Activated CD4-positive, alpha-beta memory T cell treated with anti-CD3 and anti-CD28 coated beads, Interleukin-2, amount 10 ng/mL, durations not matched to agents 7 days and 5 days (primary cell): Measurements from ENCODE around the gene CHGA. TPM values are rescaled to one million over a fixed set of nuclear protein-coding genes. Genes with fewer than 3 reads are reported as not detected.

Experiments
- CTCF ChIA-PET: fragments of 350-600 bp; sonication (Branson Sonifier 250); formaldehyde crosslinking; loops from one replicate; lab custom pipeline; 2021; ENCODE audit warnings: antibody characterized with exemption, inconsistent platforms; lab: Charles Lee
- POLR2A ChIA-PET: fragments of 350-600 bp; sonication (Branson Sonifier 250); formaldehyde crosslinking; loops from one replicate; lab custom pipeline; 2021; ENCODE audit warnings: antibody characterized with exemption; lab: Charles Lee
- DNase-seq: peaks from one replicate; pipeline ENCODE4 v3.0.0-alpha.2; 2020
- H3K27ac Mint-ChIP-seq: one replicate; pipeline ENCODE4 v1.8.0; 2021; ENCODE audit warnings: mild to moderate bottlenecking, mixed read lengths
- H3K27me3 Mint-ChIP-seq: one replicate; pipeline ENCODE4 v1.8.0; 2021; ENCODE audit warnings: mixed read lengths
- H3K36me3 Mint-ChIP-seq: one replicate; pipeline ENCODE4 v1.8.0; 2021; ENCODE audit warnings: low read depth, mixed read lengths
- H3K4me1 Mint-ChIP-seq: one replicate; pipeline ENCODE4 v1.8.0; 2021; ENCODE audit warnings: mixed read lengths
- H3K4me3 Mint-ChIP-seq: one replicate; pipeline ENCODE4 v1.8.0; 2021; ENCODE audit warnings: mild to moderate bottlenecking, mixed read lengths
- H3K9me3 Mint-ChIP-seq: one replicate; pipeline ENCODE4 v1.8.0; 2021; ENCODE audit warnings: mixed read lengths
- total RNA-seq, 2 experiments: library from RNA; stranded (reverse); gene quantifications; one replicate each; pipeline ENCODE4 v1.2.3, GENCODE V29; 2021

The CHGA gene
- total RNA-seq = not detected

GRCh38 chr14:92922883-92923743 is at the start of gene CHGA:
CHGA (plus strand) TSS chr14:92923150; CDS start chr14:92923360, 210 bp downstream.
- H3K4me1 Mint-ChIP-seq = peaks cover 3% of the 10 kb centered on the region
- peak; percentile 55 for DNase-seq
- H3K4me3 Mint-ChIP-seq = no peak within 1 kb of the TSS
- ChIA-PET POLR2A (no interaction called here), CTCF (no interaction called here)
- H3K36me3 Mint-ChIP-seq = no peaks in the 10 kb centered on the region
- no peak within 1 kb of the TSS for H3K27ac Mint-ChIP-seq
- peaks cover 20% of the 10 kb centered on the region for H3K27me3 Mint-ChIP-seq
- no peaks in the 10 kb centered on the region for H3K9me3 Mint-ChIP-seq

- H3K4me1 Mint-ChIP-seq = no peaks in the 10 kb centered on the region
- H3K9me3 Mint-ChIP-seq = no peaks in the 10 kb centered on the region
- no peak overlapping the region for H3K27ac Mint-ChIP-seq
- H3K27me3 Mint-ChIP-seq = peaks cover 28% of the 10 kb centered on the region
- no peak overlapping the region for H3K4me3 Mint-ChIP-seq
- POLR2A ChIA-PET = no interaction called here
- no peaks in the 10 kb centered on the region for H3K36me3 Mint-ChIP-seq
- CTCF ChIA-PET = no interaction called here
- DNase-seq = no peak
Observed at GRCh38 chr14:92874962-92875661, 47.8 kb upstream of the CHGA start.

- peaks cover 35% of the 10 kb centered on the region for H3K27me3 Mint-ChIP-seq
- H3K36me3 Mint-ChIP-seq = no peaks in the 10 kb centered on the region
- no peaks in the 10 kb centered on the region for H3K9me3 Mint-ChIP-seq
- ChIA-PET CTCF (no interaction called here), POLR2A (no interaction called here)
- no peaks in the 10 kb centered on the region for H3K4me1 Mint-ChIP-seq
- H3K4me3 Mint-ChIP-seq = no peak overlapping the region
- H3K27ac Mint-ChIP-seq = no peak overlapping the region
- DNase-seq = no peak
Observed at GRCh38 chr14:92877757-92878431, 45.1 kb upstream of the CHGA start.

- H3K27ac Mint-ChIP-seq = no peak overlapping the region
- POLR2A ChIA-PET = no interaction called here
- H3K4me1 Mint-ChIP-seq = no peaks in the 10 kb centered on the region
- H3K36me3 Mint-ChIP-seq = no peaks in the 10 kb centered on the region
- peaks cover 39% of the 10 kb centered on the region for H3K27me3 Mint-ChIP-seq
- CTCF ChIA-PET = no interaction called here
- H3K9me3 Mint-ChIP-seq = no peaks in the 10 kb centered on the region
- DNase-seq = no peak
- no peak overlapping the region for H3K4me3 Mint-ChIP-seq
Observed at GRCh38 chr14:92880351-92880750, 42.6 kb upstream of the CHGA start.

GRCh38 chr14:92880851-92881250 is 42.1 kb upstream of the CHGA start:
- H3K27ac Mint-ChIP-seq = no peak overlapping the region
- POLR2A ChIA-PET = no interaction called here
- H3K27me3 Mint-ChIP-seq = peaks cover 39% of the 10 kb centered on the region
- no peaks in the 10 kb centered on the region for H3K9me3 Mint-ChIP-seq
- no peaks in the 10 kb centered on the region for H3K36me3 Mint-ChIP-seq
- CTCF ChIA-PET = no interaction called here
- DNase-seq = no peak
- H3K4me1 Mint-ChIP-seq = no peaks in the 10 kb centered on the region
- H3K4me3 Mint-ChIP-seq = no peak overlapping the region

- no peak overlapping the region for H3K27ac Mint-ChIP-seq
- no peak overlapping the region for H3K4me3 Mint-ChIP-seq
- no peaks in the 10 kb centered on the region for H3K9me3 Mint-ChIP-seq
- H3K4me1 Mint-ChIP-seq = no peaks in the 10 kb centered on the region
- H3K27me3 Mint-ChIP-seq = peaks cover 29% of the 10 kb centered on the region
- CTCF ChIA-PET = no interaction called here
- no peaks in the 10 kb centered on the region for H3K36me3 Mint-ChIP-seq
- POLR2A ChIA-PET = no interaction called here
- DNase-seq = no peak
Observed at GRCh38 chr14:92883066-92883465, 39.9 kb upstream of the CHGA start.

- Mint-ChIP-seq H3K27me3 (peaks cover 25% of the 10 kb centered on the region), H3K4me1 (no peaks in the 10 kb centered on the region), H3K9me3 (no peaks in the 10 kb centered on the region), H3K4me3 (no peak overlapping the region), H3K27ac (no peak overlapping the region), H3K36me3 (no peaks in the 10 kb centered on the region)
- ChIA-PET CTCF (interaction anchor here (0.7 kb wide), 1 partner anchor 282 kb away, joined by 3 read pairs; no protein-coding TSS in a partner anchor), POLR2A (no interaction called here)
- no peak for DNase-seq
Observed at GRCh38 chr14:92884410-92884809, 38.5 kb upstream of the CHGA start.

- Mint-ChIP-seq H3K36me3 (no peaks in the 10 kb centered on the region), H3K4me1 (no peaks in the 10 kb centered on the region), H3K27ac (no peak overlapping the region), H3K4me3 (no peak overlapping the region), H3K27me3 (peaks cover 22% of the 10 kb centered on the region), H3K9me3 (no peaks in the 10 kb centered on the region)
- no peak for DNase-seq
- ChIA-PET POLR2A (no interaction called here), CTCF (interaction anchor here (0.7 to 1.5 kb wide), 2 partner anchors 11 to 281 kb away, joined by 3 read pairs; no protein-coding TSS in a partner anchor)
Observed at GRCh38 chr14:92885279-92886061, 37.5 kb upstream of the CHGA start.

GRCh38 chr14:92886337-92886736 is 36.6 kb upstream of the CHGA start:
- no peak for DNase-seq
- H3K9me3 Mint-ChIP-seq = no peaks in the 10 kb centered on the region
- POLR2A ChIA-PET = no interaction called here
- H3K4me3 Mint-ChIP-seq = no peak overlapping the region
- no peak overlapping the region for H3K27ac Mint-ChIP-seq
- CTCF ChIA-PET = interaction anchor here (1.5 kb wide), 1 partner anchor 11 kb away, joined by 3 read pairs; no protein-coding TSS in a partner anchor
- H3K27me3 Mint-ChIP-seq = peaks cover 21% of the 10 kb centered on the region
- no peaks in the 10 kb centered on the region for H3K4me1 Mint-ChIP-seq
- no peaks in the 10 kb centered on the region for H3K36me3 Mint-ChIP-seq

- Mint-ChIP-seq H3K36me3 (no peaks in the 10 kb centered on the region), H3K9me3 (no peaks in the 10 kb centered on the region), H3K27ac (no peak overlapping the region), H3K27me3 (peaks cover 16% of the 10 kb centered on the region), H3K4me3 (no peak overlapping the region), H3K4me1 (no peaks in the 10 kb centered on the region)
- ChIA-PET POLR2A (no interaction called here), CTCF (no interaction called here)
- DNase-seq = no peak
Observed at GRCh38 chr14:92887157-92887556, 35.8 kb upstream of the CHGA start.

GRCh38 chr14:92888896-92889295 is 34.1 kb upstream of the CHGA start:
- no peaks in the 10 kb centered on the region for H3K36me3 Mint-ChIP-seq
- H3K4me3 Mint-ChIP-seq = no peak overlapping the region
- CTCF ChIA-PET = no interaction called here
- POLR2A ChIA-PET = no interaction called here
- H3K27ac Mint-ChIP-seq = no peak overlapping the region
- no peak for DNase-seq
- H3K4me1 Mint-ChIP-seq = no peaks in the 10 kb centered on the region
- H3K9me3 Mint-ChIP-seq = peaks cover 5% of the 10 kb centered on the region
- H3K27me3 Mint-ChIP-seq = peaks cover 21% of the 10 kb centered on the region

- Mint-ChIP-seq H3K9me3 (peaks cover 5% of the 10 kb centered on the region), H3K36me3 (no peaks in the 10 kb centered on the region), H3K27me3 (peaks cover 15% of the 10 kb centered on the region), H3K27ac (no peak overlapping the region), H3K4me1 (no peaks in the 10 kb centered on the region), H3K4me3 (no peak overlapping the region)
- CTCF ChIA-PET = no interaction called here
- POLR2A ChIA-PET = no interaction called here
- DNase-seq = no peak
Observed at GRCh38 chr14:92890830-92891588, 31.9 kb upstream of the CHGA start.
